HG02943 (cell line): Measurements from ENCODE around the gene IVL.

Source experiments
- ATAC-seq: cut with Tn5 transposase; IDR thresholded peaks from one replicate; pipeline ENCODE4 v1.9.1; 2021; ENCODE audit warnings: mild to moderate bottlenecking, low read depth, moderate library complexity; ENCODE audit not compliant: unreplicated experiment

Gene IVL

GRCh38 chr1:152886758-152887409 lies 21.5 kb upstream of the IVL start:
- no peak for ATAC-seq

GRCh38 chr1:152888126-152888525 lies 20.2 kb upstream of the IVL start:
- no peak for ATAC-seq

GRCh38 chr1:152899027-152899426 lies 9.3 kb upstream of the IVL start:
- ATAC-seq: no peak

- no peak for ATAC-seq
These were observed 8.5 kb upstream of the IVL start for GRCh38 chr1:152899883-152900282.

- no peak for ATAC-seq
These were observed 6.7 kb upstream of the IVL start for GRCh38 chr1:152901631-152902030.

GRCh38 chr1:152902636-152903035 lies 5.7 kb upstream of the IVL start:
- ATAC-seq: no peak

GRCh38 chr1:152904688-152905440 lies 3.5 kb upstream of the IVL start:
- no peak for ATAC-seq

GRCh38 chr1:152906023-152906565 lies 2.3 kb upstream of the IVL start:
- no peak for ATAC-seq

GRCh38 chr1:152909206-152909605 lies 860 bp downstream of the IVL start:
- no peak for ATAC-seq

- no peak for ATAC-seq
These were observed 4.1 kb downstream of the IVL start for GRCh38 chr1:152912471-152912870.

GRCh38 chr1:152912900-152913299 lies 4.6 kb downstream of the IVL start:
- ATAC-seq: no peak

- ATAC-seq: no peak
These were observed 9.4 kb downstream of the IVL start for GRCh38 chr1:152917794-152918193.

GRCh38 chr1:152919071-152919470 lies 10.7 kb downstream of the IVL start:
- no peak for ATAC-seq

GRCh38 chr1:152924191-152924590 lies 15.8 kb downstream of the IVL start:
- ATAC-seq: no peak

- ATAC-seq: no peak
These were observed 17.7 kb downstream of the IVL start for GRCh38 chr1:152926091-152926490.

- ATAC-seq: no peak
These were observed 20.3 kb downstream of the IVL start for GRCh38 chr1:152928671-152929070.

GRCh38 chr1:152932170-152932811 lies 23.9 kb downstream of the IVL start:
- ATAC-seq: no peak

- ATAC-seq: no peak
These were observed 24.9 kb downstream of the IVL start for GRCh38 chr1:152933196-152933595.

- ATAC-seq: no peak
These were observed 32.3 kb downstream of the IVL start for GRCh38 chr1:152940614-152941013.

- ATAC-seq: no peak
These were observed 32.8 kb downstream of the IVL start for GRCh38 chr1:152941037-152941711.

GRCh38 chr1:152942161-152942560 lies 33.8 kb downstream of the IVL start:
- no peak for ATAC-seq
